ENCODE results near the gene ZNF275. TPM values are rescaled to one million over a fixed set of nuclear protein-coding genes. Genes with fewer than 3 reads are reported as not detected.
"Not testable (repeated sequence)": the region's sequence is repeated elsewhere in the genome, so short reads cannot be mapped to it uniquely, and the experiment has no call there.

The ZNF275 gene
- total RNA-seq, 1 donor from 2014 or later = 5.1 TPM

GRCh38 chrX:153317306-153317705, 16.6 kb upstream of the ZNF275 start:
- intact Hi-C loops (cut with DNase I) = no loop called here
- DNase-seq (no peak), ATAC-seq (ENCODE audit: poor library complexity) (no peak)

GRCh38 chrX:153317996-153318722, 15.8 kb upstream of the ZNF275 start:
- intact Hi-C loops (cut with DNase I) = no loop called here
- ATAC-seq (ENCODE audit: poor library complexity) = no peak
- no peak for DNase-seq

- intact Hi-C loops (cut with DNase I) = no loop called here
- ATAC-seq (ENCODE audit: poor library complexity) (no peak), DNase-seq (no peak)
Observed at GRCh38 chrX:153318811-153319210, 15.1 kb upstream of the ZNF275 start.

- DNase-seq = no peak
- ATAC-seq (ENCODE audit: poor library complexity) = no peak
- intact Hi-C loops (cut with DNase I) = no loop called here
Observed at GRCh38 chrX:153319295-153320046, 14.5 kb upstream of the ZNF275 start.

- DNase-seq; intact Hi-C loops (cut with DNase I); ATAC-seq (ENCODE audit: poor library complexity): not testable (repeated sequence)
Observed at GRCh38 chrX:153320047-153320443, 13.9 kb upstream of the ZNF275 start.

- no peak for ATAC-seq (ENCODE audit: poor library complexity)
- intact Hi-C loops (cut with DNase I) = no loop called here
- DNase-seq = no peak
Observed at GRCh38 chrX:153320555-153321184, 13.3 kb upstream of the ZNF275 start.

- DNase-seq (no peak), ATAC-seq (ENCODE audit: poor library complexity) (no peak)
- intact Hi-C loops (cut with DNase I) = no loop called here
Observed at GRCh38 chrX:153321381-153322124, 12.4 kb upstream of the ZNF275 start, which contains the start of gene PNMA6F. Gene PNMA6F (minus strand): TSS chrX:153321767. CDS start chrX:153320674, 1,093 bp downstream.

GRCh38 chrX:153327561-153327960, 6.4 kb upstream of the ZNF275 start:
- DNase-seq (no peak), ATAC-seq (ENCODE audit: poor library complexity) (no peak)
- intact Hi-C loops (cut with DNase I) = no loop called here

GRCh38 chrX:153333266-153333665, 687 bp upstream of the ZNF275 start:
- intact Hi-C loops (cut with DNase I) = no loop called here
- ATAC-seq (ENCODE audit: poor library complexity) (no peak), DNase-seq (no peak)

- intact Hi-C loops (cut with DNase I) = no loop called here
- no peak for ATAC-seq (ENCODE audit: poor library complexity)
- DNase-seq = no peak
Observed at GRCh38 chrX:153334654-153335295, 822 bp downstream of the ZNF275 start.

- intact Hi-C loops (cut with DNase I) = no loop called here
- ATAC-seq (ENCODE audit: poor library complexity) (no peak), DNase-seq (no peak)
Observed at GRCh38 chrX:153336121-153336894, 2.4 kb downstream of the ZNF275 start.

- ATAC-seq (ENCODE audit: poor library complexity) (no peak), DNase-seq (no peak)
- intact Hi-C loops (cut with DNase I) = no loop called here
Observed at GRCh38 chrX:153336988-153337387, 3.0 kb downstream of the ZNF275 start.

GRCh38 chrX:153338836-153339235, 4.9 kb downstream of the ZNF275 start:
- DNase-seq (no peak), ATAC-seq (ENCODE audit: poor library complexity) (no peak)
- intact Hi-C loops (cut with DNase I) = no loop called here

- ATAC-seq (ENCODE audit: poor library complexity) (no peak), DNase-seq (no peak)
- intact Hi-C loops (cut with DNase I) = no loop called here
Observed at GRCh38 chrX:153339662-153340061, 5.7 kb downstream of the ZNF275 start.

- DNase-seq (no peak), ATAC-seq (ENCODE audit: poor library complexity) (no peak)
- intact Hi-C loops (cut with DNase I) = no loop called here
Observed at GRCh38 chrX:153340111-153340510, 6.2 kb downstream of the ZNF275 start.

GRCh38 chrX:153342762-153343558, 9.0 kb downstream of the ZNF275 start:
- intact Hi-C loops (cut with DNase I) = no loop called here
- ATAC-seq (ENCODE audit: poor library complexity) = no peak
- no peak for DNase-seq

GRCh38 chrX:153343674-153344073, 9.7 kb downstream of the ZNF275 start:
- DNase-seq (no peak), ATAC-seq (ENCODE audit: poor library complexity) (no peak)
- intact Hi-C loops (cut with DNase I) = no loop called here

Measured in Right ventricle myocardium superior (tissue), 1 donor.